ENCODE measurements around the gene ATL3.
"Not testable (repeated sequence)": the region's sequence is repeated elsewhere in the genome, so short reads cannot be mapped to it uniquely, and the experiment has no call there.

ATL3 gene

GRCh38 chr11:63671322-63672155, at the start of gene ATL3:
TSS of gene ATL3 (minus strand) at chr11:63671376. CDS start at chr11:63671335, 41 bp downstream.
- DNase-seq, result peak; percentile 96

- DNase-seq, result no peak
Measured at GRCh38 chr11:63720611-63721010, 49.4 kb upstream of the ATL3 start.

GRCh38 chr11:63719987-63720386, 48.8 kb upstream of the ATL3 start:
- DNase-seq, result no peak

- no peak for DNase-seq
Measured at GRCh38 chr11:63719001-63719400, 47.8 kb upstream of the ATL3 start.

- DNase-seq, result no peak
Measured at GRCh38 chr11:63716046-63716445, 44.9 kb upstream of the ATL3 start.

- no peak for DNase-seq
Measured at GRCh38 chr11:63713766-63714165, 42.6 kb upstream of the ATL3 start.

GRCh38 chr11:63711838-63712237, 40.7 kb upstream of the ATL3 start:
- DNase-seq, result no peak

GRCh38 chr11:63710476-63711217, 39.5 kb upstream of the ATL3 start:
- DNase-seq, result no peak

- DNase-seq, result no peak
Measured at GRCh38 chr11:63709336-63709884, 38.2 kb upstream of the ATL3 start.

- no peak for DNase-seq
Measured at GRCh38 chr11:63708764-63709163, 37.6 kb upstream of the ATL3 start.

GRCh38 chr11:63705526-63705925, 34.4 kb upstream of the ATL3 start:
- no peak for DNase-seq

GRCh38 chr11:63699896-63700295, 28.7 kb upstream of the ATL3 start:
- DNase-seq, result no peak

- no peak for DNase-seq
Measured at GRCh38 chr11:63698976-63699733, 28.0 kb upstream of the ATL3 start.

GRCh38 chr11:63694596-63694995, 23.4 kb upstream of the ATL3 start:
- DNase-seq, result no peak

- no peak for DNase-seq
Measured at GRCh38 chr11:63687845-63688244, 16.7 kb upstream of the ATL3 start.

GRCh38 chr11:63686926-63687325, 15.8 kb upstream of the ATL3 start:
- no peak for DNase-seq

GRCh38 chr11:63685158-63685721, 14.1 kb upstream of the ATL3 start:
- DNase-seq, result not testable (repeated sequence)

- no peak for DNase-seq
Measured at GRCh38 chr11:63683133-63683991, 12.2 kb upstream of the ATL3 start.

GRCh38 chr11:63682066-63683021, 11.2 kb upstream of the ATL3 start:
- no peak for DNase-seq

- DNase-seq, result peak; percentile 96
Measured at GRCh38 chr11:63681321-63682065, 10.3 kb upstream of the ATL3 start, which contains the start of gene RTN3. TSS of gene RTN3 (plus strand) at chr11:63681500. CDS start at chr11:63681637, 137 bp downstream.
